ENCODE results near the gene CAMK4.
"Not testable (repeated sequence)": the region's sequence is repeated elsewhere in the genome, so short reads cannot be mapped to it uniquely, and the experiment has no call there.

CAMK4 gene

GRCh38 chr5:111229871-111230810, 6.0 kb downstream of the CAMK4 start:
- DNase-seq: no peak

- no peak for DNase-seq
These were observed 6.9 kb downstream of the CAMK4 start for GRCh38 chr5:111231119-111231518.

GRCh38 chr5:111232311-111233051, 8.3 kb downstream of the CAMK4 start:
- DNase-seq: no peak

- DNase-seq: no peak
These were observed 8.8 kb downstream of the CAMK4 start for GRCh38 chr5:111233052-111233374.

- no peak for DNase-seq
These were observed 9.9 kb downstream of the CAMK4 start for GRCh38 chr5:111234125-111234524.

GRCh38 chr5:111235635-111236034, 11.5 kb downstream of the CAMK4 start:
- no peak for DNase-seq

GRCh38 chr5:111236348-111236747, 12.2 kb downstream of the CAMK4 start:
- DNase-seq: no peak

GRCh38 chr5:111236995-111237394, 12.8 kb downstream of the CAMK4 start:
- DNase-seq: no peak

GRCh38 chr5:111237470-111237869, 13.3 kb downstream of the CAMK4 start:
- DNase-seq: no peak

- DNase-seq: no peak
These were observed 14.4 kb downstream of the CAMK4 start for GRCh38 chr5:111238431-111239225.

- DNase-seq: no peak
These were observed 17.5 kb downstream of the CAMK4 start for GRCh38 chr5:111241696-111242095.

- DNase-seq: no peak
These were observed 18.4 kb downstream of the CAMK4 start for GRCh38 chr5:111242606-111243005.

GRCh38 chr5:111243318-111243717, 19.1 kb downstream of the CAMK4 start:
- DNase-seq: no peak

- DNase-seq: no peak
These were observed 21.5 kb downstream of the CAMK4 start for GRCh38 chr5:111245654-111246053.

GRCh38 chr5:111246459-111246858, 22.3 kb downstream of the CAMK4 start:
- no peak for DNase-seq

- DNase-seq: no peak
These were observed 24.4 kb downstream of the CAMK4 start for GRCh38 chr5:111248571-111248970.

- no peak for DNase-seq
These were observed 27.7 kb downstream of the CAMK4 start for GRCh38 chr5:111251921-111252320.

GRCh38 chr5:111252799-111253545, 28.8 kb downstream of the CAMK4 start:
- DNase-seq: no peak

- no peak for DNase-seq
These were observed 30.4 kb downstream of the CAMK4 start for GRCh38 chr5:111254613-111255012.

GRCh38 chr5:111255169-111255568, 31.0 kb downstream of the CAMK4 start:
- no peak for DNase-seq

GRCh38 chr5:111256128-111256527, 31.9 kb downstream of the CAMK4 start:
- no peak for DNase-seq

- not testable (repeated sequence) for DNase-seq
These were observed 33.4 kb downstream of the CAMK4 start for GRCh38 chr5:111257610-111258009.

- no peak for DNase-seq
These were observed 35.5 kb downstream of the CAMK4 start for GRCh38 chr5:111259636-111260035.
